Osteoblast (primary cell): ENCODE data around the gene CKAP5. TPM values are rescaled to one million over a fixed set of nuclear protein-coding genes. Genes with fewer than 3 reads are reported as not detected.
A peak's percentile ranks its signal among the peaks of the same experiment; 100 is the strongest.

Experiments
- DNase-seq: peaks from one replicate; pipeline ENCODE4 v3.0.0; 2011; ENCODE audit warnings: low spot score, mixed read lengths; ENCODE audit not compliant: insufficient read length; ENCODE audit errors: missing footprints
- H2AFZ ChIP-seq: 2 replicates; pipeline ENCODE4 v1.6.0; 2011; ENCODE audit warnings: mild to moderate bottlenecking, low read length
- H3K27ac ChIP-seq: 2 replicates; pipeline ENCODE4 v1.5.1; 2011; ENCODE audit warnings: mild to moderate bottlenecking, low read depth, low read length, moderate library complexity
- H3K27me3 ChIP-seq: 2 replicates; pipeline ENCODE4 v1.6.0; 2012; ENCODE audit warnings: mild to moderate bottlenecking, control low read depth, inconsistent platforms, low read length, moderate library complexity; ENCODE audit not compliant: insufficient read depth
- H3K36me3 ChIP-seq: 2 replicates; pipeline ENCODE4 v1.5.1; 2011; ENCODE audit warnings: mild to moderate bottlenecking, low read length, control low read depth, moderate library complexity; ENCODE audit not compliant: insufficient read depth
- H3K4me1 ChIP-seq: 2 replicates; pipeline ENCODE4 v1.5.1; 2011; ENCODE audit warnings: mild to moderate bottlenecking, low read length, control low read depth, moderate library complexity; ENCODE audit not compliant: insufficient read depth
- H3K4me2 ChIP-seq: 2 replicates; pipeline ENCODE4 v1.6.0; 2011; ENCODE audit warnings: mild to moderate bottlenecking, low read length; ENCODE audit not compliant: insufficient read depth
- H3K4me3 ChIP-seq: fragments of 200-600 bp; sonication (generic); 3 replicates; pipeline ENCODE4 v1.5.1; 2012; ENCODE audit warnings: mild to moderate bottlenecking, low read length, inconsistent platforms; ENCODE audit not compliant: insufficient read depth
- H3K79me2 ChIP-seq: 2 replicates; pipeline ENCODE4 v1.6.0; 2012; ENCODE audit warnings: mild to moderate bottlenecking, low read length, control low read depth, inconsistent platforms; ENCODE audit not compliant: insufficient read depth
- H3K9me3 ChIP-seq: 2 replicates; pipeline ENCODE4 v1.5.1; 2011; ENCODE audit warnings: low read depth, low read length, control low read depth
- H4K20me1 ChIP-seq: 2 replicates; pipeline ENCODE4 v1.6.0; 2012; ENCODE audit warnings: mild to moderate bottlenecking, low read length, control low read depth; ENCODE audit not compliant: insufficient read depth
- total RNA-seq: library from RNA; depleted of rRNA; stranded (reverse); fragments of >200 nt; gene quantifications from 2 replicates; pipeline ENCODE4 v1.2.3, GENCODE V29; 2012
- TF ChIP-seq, protein P1 (sequence below): IDR thresholded peaks from 2 replicates; pipeline ENCODE4 v1.5.1; 2011; ENCODE audit warnings: mild to moderate bottlenecking, low read depth, low read length, moderate library complexity; ENCODE audit errors: extremely low read depth

The CKAP5 gene
- total RNA-seq, 1 donor = 56.5 TPM

DNA sequence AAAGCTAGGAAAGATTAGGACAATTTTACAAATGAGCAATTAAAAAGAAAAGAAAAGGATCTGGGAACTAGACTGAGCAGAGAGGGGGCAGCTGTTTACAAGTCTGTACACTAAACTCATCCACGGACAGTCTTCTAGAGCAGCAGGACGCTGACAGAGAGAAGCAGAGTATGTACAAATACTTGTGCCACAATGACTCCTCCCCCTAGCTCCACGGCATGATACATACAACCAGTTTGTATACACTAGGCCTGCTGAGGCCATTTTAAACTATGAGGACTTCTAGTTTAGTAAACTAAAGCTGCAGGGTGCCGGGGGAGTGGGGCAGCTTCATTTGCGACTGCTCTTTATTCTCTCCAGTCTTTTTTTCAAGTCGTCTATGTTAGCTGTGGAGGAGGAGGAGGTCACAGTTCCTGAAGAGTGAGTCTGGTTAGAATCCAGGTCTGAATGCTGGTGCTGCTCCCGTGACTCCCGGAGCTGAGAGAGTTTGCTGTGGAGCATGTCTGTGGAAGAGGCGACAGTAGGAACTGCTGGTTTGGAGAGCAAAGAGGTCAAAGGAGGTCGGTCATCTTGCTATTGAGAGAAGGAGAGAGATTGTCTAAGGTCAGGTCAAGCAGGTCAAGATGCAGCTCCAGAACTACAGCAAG lies 102.3 kb downstream of the CKAP5 start:
- no peaks in the 10 kb centered on the region for H3K79me2 ChIP-seq
- H3K27ac ChIP-seq = no peak overlapping the region
- no peak overlapping the region for H2AFZ ChIP-seq
- no peak for DNase-seq
- no peaks in the 10 kb centered on the region for H3K9me3 ChIP-seq
- H3K4me1 ChIP-seq = no peaks in the 10 kb centered on the region
- peaks cover 69% of the 10 kb centered on the region for H3K36me3 ChIP-seq
- H3K4me2 ChIP-seq = no peak overlapping the region
- no peaks in the 10 kb centered on the region for H3K27me3 ChIP-seq
- H3K4me3 ChIP-seq = no peak overlapping the region
- TF ChIP-seq, protein P1, sequence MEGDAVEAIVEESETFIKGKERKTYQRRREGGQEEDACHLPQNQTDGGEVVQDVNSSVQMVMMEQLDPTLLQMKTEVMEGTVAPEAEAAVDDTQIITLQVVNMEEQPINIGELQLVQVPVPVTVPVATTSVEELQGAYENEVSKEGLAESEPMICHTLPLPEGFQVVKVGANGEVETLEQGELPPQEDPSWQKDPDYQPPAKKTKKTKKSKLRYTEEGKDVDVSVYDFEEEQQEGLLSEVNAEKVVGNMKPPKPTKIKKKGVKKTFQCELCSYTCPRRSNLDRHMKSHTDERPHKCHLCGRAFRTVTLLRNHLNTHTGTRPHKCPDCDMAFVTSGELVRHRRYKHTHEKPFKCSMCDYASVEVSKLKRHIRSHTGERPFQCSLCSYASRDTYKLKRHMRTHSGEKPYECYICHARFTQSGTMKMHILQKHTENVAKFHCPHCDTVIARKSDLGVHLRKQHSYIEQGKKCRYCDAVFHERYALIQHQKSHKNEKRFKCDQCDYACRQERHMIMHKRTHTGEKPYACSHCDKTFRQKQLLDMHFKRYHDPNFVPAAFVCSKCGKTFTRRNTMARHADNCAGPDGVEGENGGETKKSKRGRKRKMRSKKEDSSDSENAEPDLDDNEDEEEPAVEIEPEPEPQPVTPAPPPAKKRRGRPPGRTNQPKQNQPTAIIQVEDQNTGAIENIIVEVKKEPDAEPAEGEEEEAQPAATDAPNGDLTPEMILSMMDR = no peak
- peaks cover 3% of the 10 kb centered on the region for H4K20me1 ChIP-seq

DNA sequence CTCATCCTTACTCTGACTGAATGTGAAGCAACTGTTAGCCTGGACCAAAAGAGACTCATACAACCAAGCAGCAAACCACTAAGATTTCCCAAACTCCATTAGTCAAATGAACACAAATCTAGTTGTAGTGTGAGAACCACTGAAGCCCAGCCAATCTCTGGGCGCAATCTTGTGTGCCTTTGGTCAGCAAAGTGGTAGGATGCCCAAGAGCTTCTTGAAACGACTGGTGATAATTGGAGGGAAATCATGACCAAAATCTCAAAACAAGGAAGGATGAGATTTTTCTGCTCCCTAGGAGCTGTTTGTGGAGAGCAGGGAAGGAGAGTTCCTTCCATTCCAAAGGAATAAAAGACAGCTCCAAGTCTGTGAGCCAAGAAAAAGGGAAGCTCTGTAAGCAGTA lies 103.0 kb downstream of the CKAP5 start:
- H3K9me3 ChIP-seq = no peaks in the 10 kb centered on the region
- peaks cover 66% of the 10 kb centered on the region for H3K36me3 ChIP-seq

DNA sequence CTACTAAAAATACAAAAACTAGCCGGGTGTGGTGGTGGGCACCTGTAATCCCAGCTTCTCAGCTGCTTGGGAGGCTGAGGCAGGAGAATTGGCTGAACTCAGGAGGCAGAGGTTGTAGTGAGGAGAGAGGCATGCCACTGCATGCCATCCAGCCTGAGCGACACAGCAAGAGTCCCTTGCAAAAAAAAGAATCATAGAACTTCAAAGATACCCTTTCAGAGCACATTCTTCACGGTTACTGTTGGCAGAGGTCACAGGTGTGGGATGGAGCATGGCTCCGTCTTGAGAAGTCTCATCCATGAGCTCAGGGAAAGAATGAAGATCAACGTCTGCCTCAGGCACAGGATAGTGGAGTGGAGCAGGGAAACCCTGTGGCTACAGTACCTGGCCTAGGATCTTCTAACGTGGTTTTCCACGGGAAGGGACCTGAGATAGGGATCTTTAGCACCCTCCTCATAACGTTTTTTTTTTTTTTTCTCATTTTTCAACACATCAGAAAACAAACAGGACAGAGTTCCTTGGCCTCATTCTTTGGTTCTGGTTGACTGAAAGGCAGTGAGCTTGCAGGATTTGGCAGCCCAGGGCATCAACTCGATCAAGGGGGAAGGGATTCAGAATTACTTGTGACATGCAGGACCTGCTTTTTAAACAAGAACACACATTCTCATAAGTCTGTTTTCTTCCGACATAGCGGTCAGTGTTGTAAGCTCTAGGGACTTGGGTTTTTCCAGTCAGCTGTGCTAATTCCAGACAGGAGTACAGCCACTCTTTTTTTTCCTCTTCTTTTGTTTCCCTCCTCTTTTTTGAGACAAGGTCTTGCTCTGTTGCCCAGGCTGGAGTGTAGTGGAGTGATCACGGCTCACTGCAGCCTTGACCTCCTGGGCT lies 104.2 kb downstream of the CKAP5 start:
- no peak overlapping the region for H2AFZ ChIP-seq
- H3K4me3 ChIP-seq = no peak overlapping the region
- H3K79me2 ChIP-seq = no peaks in the 10 kb centered on the region
- peaks cover 55% of the 10 kb centered on the region for H3K36me3 ChIP-seq
- DNase-seq = no peak
- TF ChIP-seq, protein P1 = no peak
- no peak overlapping the region for H3K27ac ChIP-seq
- no peaks in the 10 kb centered on the region for H3K9me3 ChIP-seq
- H3K4me1 ChIP-seq = no peaks in the 10 kb centered on the region
- H3K27me3 ChIP-seq = no peaks in the 10 kb centered on the region
- H4K20me1 ChIP-seq = no peaks in the 10 kb centered on the region
- H3K4me2 ChIP-seq = no peak overlapping the region

More for the DNA sequence above, 103.0 kb downstream of the CKAP5 start:
- no peaks in the 10 kb centered on the region for H3K4me1 ChIP-seq
- no peak overlapping the region for H2AFZ ChIP-seq
- no peaks in the 10 kb centered on the region for H3K79me2 ChIP-seq
- no peak overlapping the region for H3K4me2 ChIP-seq
- no peaks in the 10 kb centered on the region for H3K27me3 ChIP-seq
- H4K20me1 ChIP-seq = peaks cover under 1% of the 10 kb centered on the region
- no peak for DNase-seq
- TF ChIP-seq, protein P1 = no peak
- H3K4me3 ChIP-seq = no peak overlapping the region
- H3K27ac ChIP-seq = no peak overlapping the region

DNA sequence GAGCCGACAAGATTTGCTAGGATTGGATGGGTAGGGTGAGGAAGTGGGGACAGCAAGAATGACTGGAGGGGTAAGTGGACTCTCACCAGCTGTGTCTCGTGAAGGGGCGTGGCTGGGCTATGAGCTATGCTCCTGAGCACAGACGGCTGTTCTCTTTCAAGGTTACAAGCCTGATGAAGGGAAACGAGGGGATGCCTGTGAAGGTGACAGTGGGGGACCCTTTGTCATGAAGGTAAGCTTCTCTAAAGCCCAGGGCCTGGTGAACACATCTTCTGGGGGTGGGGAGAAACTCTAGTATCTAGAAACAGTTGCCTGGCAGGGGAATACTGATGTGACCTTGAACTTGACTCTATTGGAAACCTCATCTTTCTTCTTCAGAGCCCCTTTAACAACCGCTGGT lies 107.2 kb downstream of the CKAP5 start:
- no peaks in the 10 kb centered on the region for H3K79me2 ChIP-seq
- H3K27ac ChIP-seq = no peak overlapping the region
- peak; percentile 27 for DNase-seq
- TF ChIP-seq, protein P1 = no peak
- H2AFZ ChIP-seq = no peak overlapping the region
- H3K4me3 ChIP-seq = no peak overlapping the region
- no peaks in the 10 kb centered on the region for H4K20me1 ChIP-seq
- peaks cover 31% of the 10 kb centered on the region for H3K36me3 ChIP-seq
- no peak overlapping the region for H3K4me2 ChIP-seq
- no peaks in the 10 kb centered on the region for H3K9me3 ChIP-seq
- peaks cover 4% of the 10 kb centered on the region for H3K4me1 ChIP-seq
- H3K27me3 ChIP-seq = no peaks in the 10 kb centered on the region
